GM12878 (cell line): ENCODE results near the gene SF3B4. TPM values are rescaled to one million over a fixed set of nuclear protein-coding genes. Genes with fewer than 3 reads are reported as not detected.

Experiments
- ATAC-seq: fragments of 200-7000 bp; cut with Tn5 transposase; 3 replicates; pipeline ENCODE4 v1.9.1; 2020; ENCODE audit warnings: mild to moderate bottlenecking, moderate library complexity
- BruUV-seq: library from RNA; stranded (reverse); fragments of 400-500 nt; replicated peaks from 2 replicates; lab custom pipeline; 2021; lab: Mats Ljungman, UMichigan
- CTCF ChIA-PET: fragments of 300-600 bp; sonication (Branson Sonifier 250); formaldehyde crosslinking; extraction: SDS; loops from one replicate; lab custom pipeline; 2021; ENCODE audit warnings: inconsistent platforms; lab: Yijun Ruan, JAX
- POLR2A ChIA-PET: fragments of 350-600 bp; formaldehyde crosslinking; extraction: SDS; loops from one replicate; lab custom pipeline; 2021; ENCODE audit warnings: inconsistent platforms; lab: Charles Lee
- RAD21 ChIA-PET: fragments of 300-600 bp; sonication (Branson Sonifier 250); formaldehyde crosslinking; loops from one replicate; lab custom pipeline; 2023; ENCODE audit warnings: antibody characterized with exemption; ENCODE audit not compliant: unreplicated experiment; lab: Charles Lee
- SMC1A ChIA-PET: fragments of 300-600 bp; sonication (Branson Sonifier 250); formaldehyde crosslinking; loops from one replicate; lab custom pipeline; 2023; ENCODE audit not compliant: unreplicated experiment, uncharacterized antibody; lab: Charles Lee
- DNase-seq: peaks from one replicate; pipeline ENCODE4 v3.0.0-alpha.2; 2011; ENCODE audit warnings: low read depth, low spot score
- FAIRE-seq: peaks from 3 replicates; lab custom pipeline; 2011; peaks lifted over from hg19 to GRCh38; lab: Jason Lieb, UNC
- H2AFZ ChIP-seq: 2 replicates; pipeline ENCODE4 v1.6.0; 2011; ENCODE audit warnings: low read depth, low read length, control low read depth; ENCODE audit not compliant: control insufficient read depth
- H3K27ac ChIP-seq: 2 replicates; pipeline ENCODE4 v1.5.1; 2011; ENCODE audit warnings: control low read depth; ENCODE audit not compliant: control insufficient read depth, insufficient read depth
- H3K27me3 ChIP-seq, 2 experiments: replicated peaks in 1 of 2; 2 replicates each; pipeline versions ENCODE4 v1.6.0 to v1.6.1; 2011; ENCODE audit warnings: low read length in 1 of 2; ENCODE audit not compliant: control insufficient read depth in 2 of 2, insufficient read depth in 2 of 2
- H3K36me3 ChIP-seq, 2 experiments: 2 replicates each; pipeline ENCODE4 v1.5.1; 2011; ENCODE audit warnings: low read length in 1 of 2; ENCODE audit not compliant: control insufficient read depth in 2 of 2, insufficient read depth in 2 of 2
- H3K4me1 ChIP-seq: 2 replicates; pipeline ENCODE4 v1.6.1; 2011; ENCODE audit warnings: mild to moderate bottlenecking, low read length, moderate library complexity, mixed read lengths; ENCODE audit not compliant: control insufficient read depth, insufficient read depth
- H3K4me2 ChIP-seq: 2 replicates; pipeline ENCODE4 v1.6.0; 2011; ENCODE audit warnings: control low read depth; ENCODE audit not compliant: control insufficient read depth, insufficient read depth
- H3K4me3 ChIP-seq: fragments of 200-600 bp; sonication (generic); 2 replicates; pipeline ENCODE4 v1.5.1; 2016
- H3K79me2 ChIP-seq: 2 replicates; pipeline ENCODE4 v1.6.0; 2011; ENCODE audit warnings: low read length; ENCODE audit not compliant: control insufficient read depth, insufficient read depth
- H3K9ac ChIP-seq: 2 replicates; pipeline ENCODE4 v1.8.0; 2011; ENCODE audit warnings: low read length, control low read depth, mixed read lengths; ENCODE audit not compliant: control insufficient read depth, insufficient read depth
- H3K9me3 ChIP-seq: replicated peaks from 3 replicates; pipeline ENCODE4 v1.5.1; 2011; ENCODE audit warnings: mild to moderate bottlenecking, low read length; ENCODE audit not compliant: control insufficient read depth, insufficient read depth
- H4K20me1 ChIP-seq: 2 replicates; pipeline ENCODE4 v1.6.0; 2011; ENCODE audit not compliant: control insufficient read depth, insufficient read depth
- BCL11A ChIP-seq: IDR thresholded peaks from 2 replicates; pipeline ENCODE4 v1.6.1; 2011; ENCODE audit warnings: low read depth, low read length
- CBX3 ChIP-seq: fragments of 200-600 bp; sonication (generic); IDR thresholded peaks from 2 replicates; pipeline ENCODE4 v1.6.1; 2016; ENCODE audit warnings: low read depth, borderline replicate concordance
- CBX5 ChIP-seq: sonication (generic); IDR thresholded peaks from 2 replicates; pipeline ENCODE4 v1.6.1; 2016; ENCODE audit warnings: low read depth, moderate library complexity, mild to moderate bottlenecking, inconsistent platforms
- CEBPB ChIP-seq, 2 experiments: fragments of 150-350 bp in 1 of 2; IDR thresholded peaks; 2 replicates each; pipeline ENCODE4 v1.6.1; 2012 to 2014; ENCODE audit warnings: low read depth in 2 of 2, low read length in 2 of 2, borderline replicate concordance in 1 of 2, inconsistent platforms in 1 of 2
- CHD1 ChIP-seq: IDR thresholded peaks from 2 replicates; pipeline ENCODE4 v1.6.1; 2012; ENCODE audit warnings: low read depth, low read length, improper control_type of control experiment
- DPF2 ChIP-seq: fragments of 450-650 bp; IDR thresholded peaks from 2 replicates; pipeline ENCODE4 v1.6.1; 2017; ENCODE audit warnings: mild to moderate bottlenecking
- FOXK2 ChIP-seq: fragments of 450-650 bp; IDR thresholded peaks from 2 replicates; pipeline ENCODE4 v1.6.1; 2017; ENCODE audit warnings: mild to moderate bottlenecking, moderate library complexity
- GATAD2B ChIP-seq: fragments of 450-650 bp; conservative IDR thresholded peaks from 2 replicates; pipeline ENCODE4 v1.6.1; 2017; ENCODE audit warnings: low read depth, mild to moderate bottlenecking, moderate library complexity
- JUNB ChIP-seq: IDR thresholded peaks from 2 replicates; pipeline ENCODE4 v1.6.1; 2016; ENCODE audit warnings: antibody characterized with exemption, mild to moderate bottlenecking
- NFYA ChIP-seq: IDR thresholded peaks from 2 replicates; pipeline ENCODE4 v1.6.1; 2011; ENCODE audit warnings: low read depth, mild to moderate bottlenecking, low read length, improper control_type of control experiment, borderline replicate concordance
- PML ChIP-seq: IDR thresholded peaks from 2 replicates; pipeline ENCODE4 v1.6.1; 2012; ENCODE audit warnings: low read length, inconsistent platforms
- RAD21 ChIP-seq: IDR thresholded peaks from 2 replicates; pipeline ENCODE4 v1.6.1; 2011; ENCODE audit warnings: mild to moderate bottlenecking, low read depth, low read length, moderate library complexity; ENCODE audit not compliant: insufficient read depth
- RAD51 ChIP-seq: fragments of 450-650 bp; IDR thresholded peaks from 2 replicates; pipeline ENCODE4 v1.6.1; 2016; ENCODE audit warnings: moderate library complexity, mild to moderate bottlenecking, inconsistent platforms
- RUNX3 ChIP-seq: IDR thresholded peaks from 2 replicates; pipeline ENCODE4 v1.6.1; 2012; ENCODE audit warnings: low read length, inconsistent platforms
- SPI1 ChIP-seq: IDR thresholded peaks from 2 replicates; pipeline ENCODE4 v1.6.1; 2011; ENCODE audit warnings: low read depth, mild to moderate bottlenecking, low read length, moderate library complexity, borderline replicate concordance; ENCODE audit not compliant: insufficient read depth
- SREBF2 ChIP-seq: IDR thresholded peaks from 2 replicates; pipeline ENCODE4 v1.6.1; 2012; ENCODE audit warnings: mild to moderate bottlenecking, low read length
- TAF1 ChIP-seq: IDR thresholded peaks from 2 replicates; pipeline ENCODE4 v1.6.1; 2011; ENCODE audit warnings: mild to moderate bottlenecking, low read depth, low read length, borderline replicate concordance
- WGBS: methylation state at CpG from one replicate; pipeline ENCODE4 v1.1.6; 2016; ENCODE audit warnings: low lambda C conversion rate; ENCODE audit not compliant: insufficient replicate concordance, insufficient coverage; ENCODE audit errors: missing lambda C conversion rate; 5-methylcytosine and 5-hydroxymethylcytosine counted together
- in situ Hi-C: fragments of 300-500 bp; cut with MboI; formaldehyde crosslinking; loops from 9 replicates; pipeline ENCODE4 v1.14.3; 2018; ENCODE audit warnings: mixed read lengths
- intact Hi-C: fragments of 100-400 bp; cut with micrococcal nuclease; formaldehyde crosslinking; loops from one replicate; pipeline ENCODE4 v1.14.2; 2022; ENCODE audit not compliant: unreplicated experiment
- polyA plus RNA-seq, 11 experiments: library from polyadenylated mRNA; depleted of rRNA in 4 of 11; unstranded in 6 of 11; stranded (reverse) in 5 of 11; fragments of >200 nt; fragmentation: Nextera tagmentation in 4 of 11; fragmentation: Illumina TruSeq in 1 of 11; extraction: Ambion mirVana in 4 of 11; extraction: Trizol in 1 of 11; gene quantifications; 1 replicate in 1 of 11; 2 replicates in 10 of 11; pipeline versions ENCODE4 v1.2.1 to v1.2.3, GENCODE V29; 2011 to 2016; ENCODE audit warnings: inconsistent platforms in 2 of 11, missing spikeins in 2 of 11, low read depth in 1 of 11
- total RNA-seq, 4 experiments: library from RNA; depleted of rRNA in 3 of 4; stranded (reverse); fragments of >200 nt in 3 of 4; fragmentation: Illumina TruSeq in 1 of 4; extraction: Trizol in 1 of 4; gene quantifications; 2 replicates each; pipeline versions ENCODE4 v1.2.1 to v1.2.3, GENCODE V29; 2013 to 2021
- TF ChIP-seq, protein P1 (sequence below): fragments of 450-650 bp; IDR thresholded peaks from 2 replicates; pipeline ENCODE4 v1.6.1; 2018; ENCODE audit warnings: borderline replicate concordance, mild to moderate bottlenecking; ENCODE audit not compliant: partially characterized antibody
- TF ChIP-seq, protein P2 (sequence below): fragments of 450-650 bp; IDR thresholded peaks from 2 replicates; pipeline ENCODE4 v1.6.1; 2017; ENCODE audit warnings: antibody characterized with exemption, mild to moderate bottlenecking, moderate library complexity

SF3B4 gene
- total and polyA plus RNA-seq, 10 of the 15 experiments (the other 5 are each of a cell fraction or from before 2014, with no cell fraction given): 1.9 to 146 (median 27.5) TPM

DNA sequence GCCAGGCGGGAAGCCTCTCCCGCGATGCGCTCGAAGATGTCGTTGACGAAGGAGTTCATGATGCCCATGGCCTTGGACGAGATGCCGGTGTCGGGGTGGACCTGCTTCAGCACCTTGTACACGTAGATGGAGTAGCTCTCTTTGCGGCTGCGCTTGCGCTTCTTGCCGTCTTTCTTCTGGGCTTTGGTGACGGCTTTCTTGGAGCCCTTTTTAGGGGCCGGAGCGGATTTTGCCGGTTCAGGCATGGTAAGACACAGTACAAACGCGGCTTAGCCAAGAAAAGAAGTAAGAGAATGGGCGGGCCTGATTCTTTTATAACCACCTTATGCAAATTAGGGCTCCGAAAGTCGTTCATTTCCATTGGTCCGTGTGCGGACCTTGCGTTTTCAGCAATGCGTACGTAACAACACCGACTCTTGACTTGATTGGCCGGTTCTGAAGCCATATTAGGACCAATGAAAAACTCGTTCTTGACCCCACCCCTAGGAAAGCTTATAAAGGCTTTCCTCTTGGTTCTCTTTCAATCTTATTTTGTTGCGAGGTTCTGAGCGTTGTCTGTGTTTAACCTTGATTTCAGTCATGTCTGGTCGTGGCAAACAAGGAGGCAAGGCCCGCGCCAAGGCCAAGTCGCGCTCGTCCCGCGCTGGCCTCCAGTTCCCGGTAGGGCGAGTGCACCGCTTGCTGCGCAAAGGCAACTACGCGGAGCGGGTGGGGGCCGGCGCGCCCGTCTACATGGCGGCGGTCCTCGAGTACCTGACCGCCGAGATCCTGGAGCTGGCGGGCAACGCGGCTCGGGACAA is 41.0 kb downstream of the SF3B4 start:
- ATAC-seq (peak; percentile 73), FAIRE-seq (peak; percentile 73), DNase-seq (peak; percentile 99)
- peaks cover 17% of the 10 kb centered on the region for H3K79me2 ChIP-seq
- H3K9ac ChIP-seq: peak overlapping the region; percentile 85
- no peaks in the 10 kb centered on the region for H3K36me3 ChIP-seq
- TSS peak; percentile 100 for BruUV-seq
- ChIA-PET RAD21 (interaction anchor here (1.1 to 3.2 kb wide), 6 partner anchors 37 to 303 kb away, joined by 3 to 22 read pairs (median 5); partner anchors contain the start of gene SF3B4), CTCF (interaction anchor here (1.1 to 2.5 kb wide), 6 partner anchors 13 to 300 kb away, joined by 3 to 12 read pairs (median 5); partner anchors contain the start of gene BOLA1), POLR2A (interaction anchor here (0.6 to 4.0 kb wide), 11 partner anchors 38 to 1171 kb away, joined by 3 to 57 read pairs (median 5); partner anchors contain the start of genes MINDY1, SF3B4 and VPS45), SMC1A (interaction anchor here (0.9 to 3.3 kb wide), 5 partner anchors 37 to 275 kb away, joined by 3 to 15 read pairs (median 10); no protein-coding TSS in a partner anchor)
- no peaks in the 10 kb centered on the region for H3K9me3 ChIP-seq
- no peak overlapping the region for H2AFZ ChIP-seq
- peak overlapping the region; percentile 65 for H3K4me3 ChIP-seq
- no peaks in the 10 kb centered on the region for H4K20me1 ChIP-seq
- intact Hi-C loops (loop anchor here (1.0 kb wide), 1 partner anchor 274 kb away; no protein-coding TSS in a partner anchor), in situ Hi-C loops (no loop called here)
- H3K27me3 ChIP-seq: no peaks in the 10 kb centered on the region
- peak overlapping the region; percentile 87 for H3K4me2 ChIP-seq
- no peaks in the 10 kb centered on the region for H3K4me1 ChIP-seq
- peak overlapping the region; percentile 93 for H3K27ac ChIP-seq
- under 1% methylated on average over 60 of the region's 62 CpGs for WGBS
- TF ChIP-seq RAD21 (no peak), GATAD2B (peak; percentile 21; the same call in 1 of the 2 replicates), BCL11A (no peak), JUNB (no peak), CEBPB (IDR thresholded peaks at IDR 0.05; ENCODE audit: borderline replicate concordance in 1 of 2, low read depth in 2 of 2, low read length in 2 of 2) (peak in 1 of 2 experiments; percentile 26; a peak in 1 of 4 replicates), CBX3 (no peak), FOXK2 (0 out of 2 replicates have a peak, but pooled peaks have one; percentile 5), PML (peak; percentile 96), RAD51 (no peak), CHD1 (peak; percentile 92), SPI1 (no peak), DPF2 (peak; percentile 10; the same call in 1 of the 2 replicates), TAF1 (peak; percentile 93), CBX5 (no peak), RUNX3 (peak; percentile 29), SREBF2 (no peak), NFYA (peak; percentile 82)
- TF ChIP-seq, protein P1, sequence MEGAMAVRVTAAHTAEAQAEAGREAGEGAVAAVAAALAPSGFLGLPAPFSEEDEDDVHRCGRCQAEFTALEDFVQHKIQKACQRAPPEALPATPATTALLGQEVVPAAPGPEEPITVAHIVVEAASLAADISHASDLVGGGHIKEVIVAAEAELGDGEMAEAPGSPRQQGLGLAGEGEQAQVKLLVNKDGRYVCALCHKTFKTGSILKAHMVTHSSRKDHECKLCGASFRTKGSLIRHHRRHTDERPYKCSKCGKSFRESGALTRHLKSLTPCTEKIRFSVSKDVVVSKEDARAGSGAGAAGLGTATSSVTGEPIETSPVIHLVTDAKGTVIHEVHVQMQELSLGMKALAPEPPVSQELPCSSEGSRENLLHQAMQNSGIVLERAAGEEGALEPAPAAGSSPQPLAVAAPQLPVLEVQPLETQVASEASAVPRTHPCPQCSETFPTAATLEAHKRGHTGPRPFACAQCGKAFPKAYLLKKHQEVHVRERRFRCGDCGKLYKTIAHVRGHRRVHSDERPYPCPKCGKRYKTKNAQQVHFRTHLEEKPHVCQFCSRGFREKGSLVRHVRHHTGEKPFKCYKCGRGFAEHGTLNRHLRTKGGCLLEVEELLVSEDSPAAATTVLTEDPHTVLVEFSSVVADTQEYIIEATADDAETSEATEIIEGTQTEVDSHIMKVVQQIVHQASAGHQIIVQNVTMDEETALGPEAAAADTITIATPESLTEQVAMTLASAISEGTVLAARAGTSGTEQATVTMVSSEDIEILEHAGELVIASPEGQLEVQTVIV: no peak
- TF ChIP-seq, protein P2, sequence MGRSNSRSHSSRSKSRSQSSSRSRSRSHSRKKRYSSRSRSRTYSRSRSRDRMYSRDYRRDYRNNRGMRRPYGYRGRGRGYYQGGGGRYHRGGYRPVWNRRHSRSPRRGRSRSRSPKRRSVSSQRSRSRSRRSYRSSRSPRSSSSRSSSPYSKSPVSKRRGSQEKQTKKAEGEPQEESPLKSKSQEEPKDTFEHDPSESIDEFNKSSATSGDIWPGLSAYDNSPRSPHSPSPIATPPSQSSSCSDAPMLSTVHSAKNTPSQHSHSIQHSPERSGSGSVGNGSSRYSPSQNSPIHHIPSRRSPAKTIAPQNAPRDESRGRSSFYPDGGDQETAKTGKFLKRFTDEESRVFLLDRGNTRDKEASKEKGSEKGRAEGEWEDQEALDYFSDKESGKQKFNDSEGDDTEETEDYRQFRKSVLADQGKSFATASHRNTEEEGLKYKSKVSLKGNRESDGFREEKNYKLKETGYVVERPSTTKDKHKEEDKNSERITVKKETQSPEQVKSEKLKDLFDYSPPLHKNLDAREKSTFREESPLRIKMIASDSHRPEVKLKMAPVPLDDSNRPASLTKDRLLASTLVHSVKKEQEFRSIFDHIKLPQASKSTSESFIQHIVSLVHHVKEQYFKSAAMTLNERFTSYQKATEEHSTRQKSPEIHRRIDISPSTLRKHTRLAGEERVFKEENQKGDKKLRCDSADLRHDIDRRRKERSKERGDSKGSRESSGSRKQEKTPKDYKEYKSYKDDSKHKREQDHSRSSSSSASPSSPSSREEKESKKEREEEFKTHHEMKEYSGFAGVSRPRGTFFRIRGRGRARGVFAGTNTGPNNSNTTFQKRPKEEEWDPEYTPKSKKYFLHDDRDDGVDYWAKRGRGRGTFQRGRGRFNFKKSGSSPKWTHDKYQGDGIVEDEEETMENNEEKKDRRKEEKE: 0 out of 2 replicates have a peak, but pooled peaks have one; percentile 4
